SK-N-SH (cell line): ENCODE data around the gene FAM131B. TPM values are rescaled to one million over a fixed set of nuclear protein-coding genes. Genes with fewer than 3 reads are reported as not detected.

ENCODE experiments used
- CTCF ChIA-PET: fragments of 300-600, 350-600 bp; formaldehyde crosslinking; extraction: SDS; loops from one replicate; lab custom pipeline; 2021; lab: Yijun Ruan, JAX
- POLR2A ChIA-PET: fragments of 350-600 bp; sonication (Branson Sonifier 250); formaldehyde crosslinking; extraction: SDS; loops from one replicate; lab custom pipeline; 2020; ENCODE audit warnings: antibody characterized with exemption, inconsistent platforms; lab: Yijun Ruan, JAX
- DNase-seq: peaks from one replicate; pipeline ENCODE4 v3.0.0; 2012
- H2AFZ ChIP-seq: fragments of 200-600 bp; sonication (generic); 2 replicates; pipeline ENCODE4 v1.8.1; 2016; ENCODE audit warnings: antibody characterized with exemption, mild to moderate bottlenecking, low read depth
- H3F3A ChIP-seq: fragments of 200-600 bp; sonication (generic); replicated peaks from 2 replicates; pipeline ENCODE3; 2016; ENCODE audit warnings: antibody characterized with exemption, mild to moderate bottlenecking; ENCODE audit not compliant: insufficient read depth
- H3K27ac ChIP-seq, 2 experiments: fragments of 200-500 bp in 1 of 2; fragments of 200-600 bp in 1 of 2; sonication (Bioruptor generic) in 1 of 2; sonication (generic), shearing (Covaris generic) in 1 of 2; 2 replicates each; pipeline versions ENCODE4 v1.5.1 to v1.6.1; 2014 to 2016; ENCODE audit warnings: low read depth in 2 of 2, inconsistent platforms in 1 of 2, low read length in 1 of 2, mild to moderate bottlenecking in 1 of 2, mixed read lengths in 1 of 2
- H3K27me3 ChIP-seq: fragments of 200-600 bp; sonication (generic), shearing (Covaris generic); 2 replicates; pipeline ENCODE4 v1.6.1; 2016; ENCODE audit warnings: mixed run types; ENCODE audit not compliant: insufficient read depth
- H3K36me3 ChIP-seq, 2 experiments: fragments of 200-500 bp in 1 of 2; fragments of 200-600 bp in 1 of 2; sonication (Bioruptor generic) in 1 of 2; sonication (generic) in 1 of 2; replicated peaks in 1 of 2; 2 replicates each; pipeline versions ENCODE3 to v1.5.1; 2014 to 2016; ENCODE audit warnings: low read length in 1 of 2, mild to moderate bottlenecking in 1 of 2; ENCODE audit not compliant: insufficient read depth in 2 of 2, control insufficient read depth in 1 of 2
- H3K4me1 ChIP-seq, 2 experiments: fragments of 200-500 bp in 1 of 2; fragments of 200-600 bp in 1 of 2; sonication (Bioruptor generic) in 1 of 2; sonication (generic), shearing (Covaris generic) in 1 of 2; 2 replicates each; pipeline versions ENCODE4 v1.5.1 to v1.6.1; 2014 to 2016; ENCODE audit warnings: low read depth in 1 of 2, low read length in 1 of 2, mixed run types in 1 of 2; ENCODE audit not compliant: insufficient read depth in 2 of 2, control insufficient read depth in 1 of 2
- H3K4me2 ChIP-seq: fragments of 200-600 bp; sonication (generic), shearing (Covaris generic); 2 replicates; pipeline ENCODE4 v1.6.1; 2017; ENCODE audit warnings: mixed run types
- H3K4me3 ChIP-seq, 2 experiments: fragments of 200-500 bp in 1 of 2; fragments of 200-600 bp in 1 of 2; sonication (Bioruptor generic) in 1 of 2; sonication (generic), shearing (Covaris generic) in 1 of 2; 2 replicates each; pipeline versions ENCODE4 v1.5.1 to v1.8.1; 2014 to 2016; ENCODE audit warnings: low read depth in 2 of 2, inconsistent platforms in 1 of 2, low read length in 1 of 2, mild to moderate bottlenecking in 1 of 2, mixed read lengths in 1 of 2, moderate library complexity in 1 of 2
- H3K79me2 ChIP-seq: fragments of 200-600 bp; sonication (generic); 2 replicates; pipeline ENCODE4 v1.8.1; 2017; ENCODE audit warnings: mild to moderate bottlenecking; ENCODE audit not compliant: insufficient read depth
- H3K9ac ChIP-seq: fragments of 200-600 bp; sonication (generic); 2 replicates; pipeline ENCODE4 v1.6.1; 2017; ENCODE audit warnings: mixed run types
- H3K9me2 ChIP-seq: fragments of 200-600 bp; sonication (generic); 2 replicates; pipeline ENCODE4 v1.6.1; 2017; ENCODE audit warnings: mixed run types
- H3K9me3 ChIP-seq: fragments of 200-600 bp; sonication (generic); 2 replicates; pipeline ENCODE4 v1.6.1; 2017; ENCODE audit warnings: mixed run types, mild to moderate bottlenecking, moderate library complexity
- H4K20me1 ChIP-seq: fragments of 200-600 bp; sonication (generic); 2 replicates; pipeline ENCODE4 v1.6.1; 2017; ENCODE audit warnings: mild to moderate bottlenecking, mixed run types; ENCODE audit not compliant: insufficient read depth
- CHD2 ChIP-seq: fragments of 150-350 bp; IDR thresholded peaks from 2 replicates; pipeline ENCODE4 v1.6.1; 2018; ENCODE audit warnings: low read length; ENCODE audit not compliant: partially characterized antibody
- CTCF ChIP-seq: fragments of 200-600 bp; sonication (generic); IDR thresholded peaks from 2 replicates; pipeline ENCODE4 v1.6.1; 2017; ENCODE audit warnings: antibody characterized with exemption, mild to moderate bottlenecking, moderate library complexity
- ELF1 ChIP-seq: IDR thresholded peaks from 2 replicates; pipeline ENCODE4 v1.4.0; 2012
- EZH2phosphoT487 ChIP-seq: fragments of 200-600 bp; sonication (generic); IDR thresholded peaks from 2 replicates; pipeline ENCODE4 v1.6.1; 2017; ENCODE audit warnings: low read depth, mixed run types, mild to moderate bottlenecking, antibody characterized with exemption, moderate library complexity, borderline replicate concordance
- FOSL2 ChIP-seq: IDR thresholded peaks from 2 replicates; pipeline ENCODE4 v1.4.0; 2012; ENCODE audit warnings: low read depth, mild to moderate bottlenecking, moderate library complexity, borderline replicate concordance
- FOXM1 ChIP-seq: IDR thresholded peaks from 2 replicates; pipeline ENCODE4 v1.4.0; 2012; ENCODE audit warnings: low read depth, mild to moderate bottlenecking
- GATA2 ChIP-seq: sonication (generic); formaldehyde crosslinking; IDR thresholded peaks from 2 replicates; pipeline ENCODE4 v1.5.0; 2020; ENCODE audit warnings: mild to moderate bottlenecking, missing genetic modification reagents
- MEF2A ChIP-seq: IDR thresholded peaks from 2 replicates; pipeline ENCODE4 v1.4.0; 2012; ENCODE audit warnings: low read depth, borderline replicate concordance
- NFIC ChIP-seq: IDR thresholded peaks from 2 replicates; pipeline ENCODE4 v1.4.0; 2012; ENCODE audit warnings: borderline replicate concordance
- POLR2AphosphoS5 ChIP-seq: IDR thresholded peaks from 2 replicates; pipeline ENCODE4 v1.6.1; 2012; ENCODE audit warnings: low read depth, low read length
- RCOR1 ChIP-seq: fragments of 150-350 bp; IDR thresholded peaks from 2 replicates; pipeline ENCODE4 v1.6.1; 2017; ENCODE audit warnings: antibody characterized with exemption, low read length
- RXRA ChIP-seq: IDR thresholded peaks from 2 replicates; pipeline ENCODE4 v1.4.0; 2012; ENCODE audit warnings: low read depth, mild to moderate bottlenecking, borderline replicate concordance
- SIN3A ChIP-seq: IDR thresholded peaks from 2 replicates; pipeline ENCODE4 v1.6.1; 2012; ENCODE audit warnings: low read depth, mild to moderate bottlenecking, low read length, moderate library complexity, borderline replicate concordance
- SMC3 ChIP-seq: IDR thresholded peaks from 2 replicates; pipeline ENCODE4 v1.6.1; 2012; ENCODE audit warnings: low read depth, low read length, improper control_type of control experiment
- TAF1 ChIP-seq: IDR thresholded peaks from 2 replicates; pipeline ENCODE4 v1.6.1; 2012; ENCODE audit warnings: low read depth, mild to moderate bottlenecking, low read length, moderate library complexity, borderline replicate concordance
- YY1 ChIP-seq: IDR thresholded peaks from 2 replicates; pipeline ENCODE4 v1.4.0; 2012; ENCODE audit warnings: low read depth, mild to moderate bottlenecking
- WGBS: methylation state at CpG from one replicate; pipeline ENCODE4 v1.1.6; 2017; ENCODE audit warnings: low lambda C conversion rate; 5-methylcytosine and 5-hydroxymethylcytosine counted together
- polyA plus RNA-seq, 3 experiments: library from polyadenylated mRNA; depleted of rRNA; stranded (reverse); fragments of >200 nt; gene quantifications; 2 replicates each; pipeline ENCODE4 v1.2.3, GENCODE V29; 2012
- TF ChIP-seq, protein P1 (sequence below): IDR thresholded peaks from 2 replicates; pipeline ENCODE4 v1.4.0; 2012; ENCODE audit warnings: low read depth, borderline replicate concordance
- TF ChIP-seq, protein P2 (sequence below): IDR thresholded peaks from 2 replicates; pipeline ENCODE4; 2012

FAM131B gene
- polyA plus RNA-seq, 1 of the 3 experiments (the other 2 are of a cell fraction) = 43.6 TPM

GRCh38 chr7:143396182-143396581 lies 33.7 kb upstream of the FAM131B start:
- Histone ChIP-seq H3K4me3 (no peak overlapping the region), H3K4me2 (no peak overlapping the region), H3K36me3 (peaks cover 10 to 12% of the 10 kb centered on the region in 2 experiments), H3K27ac (no peak overlapping the region), H3K9ac (no peak overlapping the region), H3K4me1 (peaks cover 10% of the 10 kb centered on the region in 2 experiments; a peak in 3 of 4 replicates), H4K20me1 (peaks cover 19% of the 10 kb centered on the region), H3F3A (peaks cover 38% of the 10 kb centered on the region), H3K27me3 (no peaks in the 10 kb centered on the region), H2AFZ (no peak overlapping the region), H3K9me3 (no peaks in the 10 kb centered on the region), H3K79me2 (no peaks in the 10 kb centered on the region), H3K9me2 (no peaks in the 10 kb centered on the region)
- ChIA-PET CTCF (interaction anchor here (1.6 to 7.5 kb wide), 4 partner anchors 9 to 156 kb away, joined by 4 to 38 read pairs (median 10); partner anchors contain the start of gene ZYX), POLR2A (no interaction called here)
- TF ChIP-seq CTCF = no peak
- TF ChIP-seq FOSL2 = no peak
- TF ChIP-seq, protein P1, sequence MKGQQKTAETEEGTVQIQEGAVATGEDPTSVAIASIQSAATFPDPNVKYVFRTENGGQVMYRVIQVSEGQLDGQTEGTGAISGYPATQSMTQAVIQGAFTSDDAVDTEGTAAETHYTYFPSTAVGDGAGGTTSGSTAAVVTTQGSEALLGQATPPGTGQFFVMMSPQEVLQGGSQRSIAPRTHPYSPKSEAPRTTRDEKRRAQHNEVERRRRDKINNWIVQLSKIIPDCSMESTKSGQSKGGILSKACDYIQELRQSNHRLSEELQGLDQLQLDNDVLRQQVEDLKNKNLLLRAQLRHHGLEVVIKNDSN = no peak
- no peak for TF ChIP-seq NFIC
- no peak for TF ChIP-seq EZH2phosphoT487
- no peak for TF ChIP-seq MEF2A
- TF ChIP-seq GATA2 (CRISPR knock-in tag) = no peak
- no peak for TF ChIP-seq ELF1
- no peak for TF ChIP-seq YY1
- TF ChIP-seq FOXM1 = no peak
- TF ChIP-seq, protein P2, sequence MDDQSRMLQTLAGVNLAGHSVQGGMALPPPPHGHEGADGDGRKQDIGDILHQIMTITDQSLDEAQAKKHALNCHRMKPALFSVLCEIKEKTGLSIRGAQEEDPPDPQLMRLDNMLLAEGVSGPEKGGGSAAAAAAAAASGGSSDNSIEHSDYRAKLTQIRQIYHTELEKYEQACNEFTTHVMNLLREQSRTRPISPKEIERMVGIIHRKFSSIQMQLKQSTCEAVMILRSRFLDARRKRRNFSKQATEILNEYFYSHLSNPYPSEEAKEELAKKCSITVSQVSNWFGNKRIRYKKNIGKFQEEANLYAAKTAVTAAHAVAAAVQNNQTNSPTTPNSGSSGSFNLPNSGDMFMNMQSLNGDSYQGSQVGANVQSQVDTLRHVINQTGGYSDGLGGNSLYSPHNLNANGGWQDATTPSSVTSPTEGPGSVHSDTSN = no peak
- TF ChIP-seq TAF1 = no peak
- no peak for TF ChIP-seq POLR2AphosphoS5
- TF ChIP-seq RCOR1 = no peak
- TF ChIP-seq RXRA = no peak
- no peak for TF ChIP-seq CHD2
- TF ChIP-seq SIN3A = no peak
- no peak for TF ChIP-seq SMC3
- DNase-seq = no peak
- WGBS = 78% methylated on average over 5 of the region's 7 CpGs
